ENCODE measurements around the gene KRT86. TPM values are rescaled to one million over a fixed set of nuclear protein-coding genes. Genes with fewer than 3 reads are reported as not detected.

The KRT86 gene
- total RNA-seq, 5 donors from 2014 or later (not counting 1 experiment from before 2014, with no cell fraction given), result 0.35 TPM; not detected in 4

DNA sequence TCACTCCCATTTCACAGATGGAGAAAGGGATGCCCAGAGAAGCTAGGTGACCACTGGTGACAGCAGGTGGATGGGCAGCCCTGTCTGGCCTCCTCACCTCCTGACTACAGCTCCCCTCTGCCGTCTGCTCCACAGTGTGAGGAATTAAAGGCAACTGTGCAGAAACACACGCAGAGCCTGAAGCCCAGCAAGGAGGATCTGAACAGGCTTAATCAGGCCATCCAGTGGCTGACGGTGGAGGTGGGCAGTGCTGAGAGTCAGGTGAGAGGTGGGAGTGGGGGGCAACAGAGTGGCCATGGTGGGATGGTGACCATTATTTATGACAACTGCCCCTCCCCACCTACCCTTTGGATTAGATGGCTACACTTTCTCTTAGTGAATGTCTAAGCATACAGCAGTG is 1.2 kb downstream of the KRT86 start:
- H3K9me3 Mint-ChIP-seq, result no peaks in the 10 kb centered on the region

DNA sequence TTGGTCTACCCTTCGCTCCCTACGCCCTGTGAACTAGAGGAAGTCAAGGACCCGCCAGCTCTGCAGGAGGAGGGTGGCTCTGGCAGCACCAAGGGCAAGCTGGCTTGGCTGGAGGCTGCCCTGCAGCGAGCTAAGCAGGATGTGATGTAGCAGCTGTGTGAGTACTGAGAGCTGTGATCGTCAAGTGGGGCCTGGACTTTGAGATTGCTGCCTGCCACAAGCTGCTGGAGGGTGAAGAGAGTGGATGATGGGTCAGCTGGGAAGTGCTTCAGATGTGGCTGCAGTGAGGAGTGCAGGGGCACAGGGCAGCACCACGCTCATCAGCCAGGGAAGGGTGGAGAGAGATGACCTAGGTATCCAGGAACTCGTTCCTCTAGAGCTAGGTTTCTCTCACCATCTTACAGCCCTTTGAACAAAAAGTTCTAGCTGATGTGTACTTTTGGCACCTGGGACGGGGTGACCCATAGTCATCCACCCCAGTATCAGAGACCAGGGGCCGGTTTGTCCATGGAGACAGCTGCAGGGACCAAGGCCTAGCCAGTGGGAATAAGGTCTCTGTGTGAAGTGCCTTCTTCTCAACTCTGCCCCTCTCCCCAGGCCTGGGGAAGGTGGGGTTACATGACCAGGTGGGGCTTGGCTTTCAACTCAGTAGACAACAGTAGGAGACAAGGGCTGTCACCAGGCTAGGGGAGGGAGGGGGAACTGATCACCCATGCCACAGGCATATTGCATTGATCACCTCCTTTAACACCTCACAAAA is 3.2 kb downstream of the KRT86 start:
- Mint-ChIP-seq H3K27me3 (peaks cover 28 to 42% of the 10 kb centered on the region in 2 donors), H3K4me1 (peaks cover 5 to 10% (median 7%) of the 10 kb centered on the region in 3 donors), H3K4me3 (no peak overlapping the region), H3K9me3 (no peaks in the 10 kb centered on the region), H3K36me3 (no peaks in the 10 kb centered on the region), H3K27ac (no peak overlapping the region)
- no peak overlapping the region for H3K27ac ChIP-seq (ENCODE audit: low read length)
- POLR2A ChIA-PET, result no interaction called here
- WGBS (ENCODE audit: insufficient coverage), result 59% methylated on average over 6 of the region's 9 CpGs
- peaks cover 0 to 9% of the 10 kb centered on the region in 2 experiments for H3K4me1 ChIP-seq (ENCODE audit: control insufficient read depth in 1 of 2, extremely low read depth in 1 of 2, insufficient read depth in 2 of 2, low read length in 2 of 2)
- ATAC-seq (replicated peaks in 1 of 4) (no peak), DNase-seq (peak in 1 of 35 experiments; percentile 7)
- no peak overlapping the region for H3K4me3 ChIP-seq (ENCODE audit: control insufficient read depth in 1 of 2, extremely low read depth in 1 of 2, low read length in 1 of 2)
- H3K36me3 ChIP-seq (ENCODE audit: control insufficient read depth in 2 of 2, extremely low read depth in 1 of 2, insufficient read depth in 1 of 2, low read length in 1 of 2), result no peaks in the 10 kb centered on the region
- peaks cover 0 to 41% of the 10 kb centered on the region in 2 experiments for H3K27me3 ChIP-seq (replicated peaks in 1 of 2; ENCODE audit: control insufficient read depth in 2 of 2, extremely low read depth in 1 of 2, insufficient read depth in 2 of 2, low read length in 1 of 2)
- CTCF ChIA-PET, result interaction anchor here (0.6 to 1.5 kb wide), 4 partner anchors 9 to 50 kb away, joined by 3 to 4 read pairs (median 3); no protein-coding TSS in a partner anchor
- H3K9me3 ChIP-seq, result no peaks in the 10 kb centered on the region

More for the DNA sequence above, 1.2 kb downstream of the KRT86 start:
- ChIA-PET POLR2A (interaction anchor here in 1 of 2 donors (0.5 kb wide), 1 partner anchor 798 kb away, joined by 8 read pairs; no protein-coding TSS in a partner anchor), CTCF (interaction anchor here in 1 of 2 donors (1.1 kb wide), 1 partner anchor 42 kb away, joined by 3 read pairs; the partner anchor contains the start of gene KRT7)
- Mint-ChIP-seq H3K4me1 (peaks cover 5 to 10% (median 7%) of the 10 kb centered on the region in 3 donors), H3K27me3 (peaks cover 37 to 46% of the 10 kb centered on the region in 2 donors), H3K36me3 (no peaks in the 10 kb centered on the region), H3K27ac (no peak overlapping the region), H3K4me3 (no peak overlapping the region)
- DNase-seq (peak in 1 of 35 experiments; percentile 5), ATAC-seq (replicated peaks in 1 of 4) (no peak)
- H3K4me1 ChIP-seq (ENCODE audit: control insufficient read depth in 1 of 2, extremely low read depth in 1 of 2, insufficient read depth in 2 of 2, low read length in 2 of 2), result peaks cover 0 to 9% of the 10 kb centered on the region in 2 experiments
- H3K27ac ChIP-seq (ENCODE audit: low read length), result no peak overlapping the region
- no peaks in the 10 kb centered on the region for H3K9me3 ChIP-seq
- H3K27me3 ChIP-seq (replicated peaks in 1 of 2; ENCODE audit: control insufficient read depth in 2 of 2, extremely low read depth in 1 of 2, insufficient read depth in 2 of 2, low read length in 1 of 2), result peaks cover 2 to 44% of the 10 kb centered on the region in 2 experiments
- WGBS (ENCODE audit: insufficient coverage), result 40% methylated on average over 1 of the region's 3 CpGs
- no peaks in the 10 kb centered on the region for H3K36me3 ChIP-seq (ENCODE audit: control insufficient read depth in 2 of 2, extremely low read depth in 1 of 2, insufficient read depth in 1 of 2, low read length in 1 of 2)
- no peak overlapping the region for H3K4me3 ChIP-seq (ENCODE audit: control insufficient read depth in 1 of 2, extremely low read depth in 1 of 2, low read length in 1 of 2)

DNA sequence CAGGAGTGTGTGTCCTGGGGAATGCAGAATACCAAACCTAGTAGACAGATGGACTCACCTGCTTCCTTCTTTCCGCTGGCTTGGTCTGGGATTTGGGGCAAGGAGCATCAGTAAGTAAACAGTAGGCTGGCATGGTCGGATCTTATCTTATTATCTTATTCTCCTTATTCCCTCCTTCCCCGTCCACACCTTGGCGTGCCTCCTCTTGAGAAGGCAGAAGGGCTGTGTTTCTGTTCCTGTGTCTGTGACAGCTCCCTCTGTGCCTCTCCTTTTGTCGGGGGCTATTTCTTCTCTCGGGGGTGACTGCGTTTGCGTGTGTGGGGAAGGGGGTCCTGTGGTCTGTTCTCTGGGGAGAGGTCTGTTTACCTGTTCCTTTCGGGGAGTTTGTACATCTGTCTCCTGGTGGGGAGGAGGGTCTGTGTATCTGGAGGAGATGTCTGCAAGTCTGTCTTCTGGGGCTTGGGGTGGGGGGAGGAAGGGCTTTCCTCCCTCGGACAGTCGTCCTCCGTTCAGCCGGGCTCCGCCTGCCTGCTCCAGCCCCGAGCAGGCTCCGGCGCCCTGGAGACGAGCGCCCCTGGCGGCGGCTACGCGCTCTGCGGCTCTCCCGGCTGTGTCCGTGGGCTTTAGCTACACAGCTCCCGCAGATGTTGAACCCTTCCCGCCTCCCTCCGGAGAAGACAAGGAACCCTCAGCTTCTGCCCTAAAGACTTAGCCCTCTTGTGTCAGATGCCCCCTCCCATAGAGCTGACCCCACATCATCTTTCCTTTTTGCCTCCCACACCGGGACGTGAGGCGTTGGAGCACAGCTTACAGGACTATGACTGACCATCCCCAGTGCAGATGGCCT is 4.4 kb downstream of the KRT86 start:
- Mint-ChIP-seq H3K27me3 (peaks cover 28 to 45% of the 10 kb centered on the region in 2 donors), H3K27ac (no peak overlapping the region), H3K9me3 (no peaks in the 10 kb centered on the region), H3K4me3 (peak overlapping the region in 2 of 3 donors; percentile 25 to 34), H3K36me3 (no peaks in the 10 kb centered on the region), H3K4me1 (peaks cover 5 to 10% (median 7%) of the 10 kb centered on the region in 3 donors)
- Histone ChIP-seq H3K4me1 (ENCODE audit: control insufficient read depth in 1 of 2, extremely low read depth in 1 of 2, insufficient read depth in 2 of 2, low read length in 2 of 2) (peaks cover 0 to 9% of the 10 kb centered on the region in 2 experiments), H3K9me3 (no peaks in the 10 kb centered on the region), H3K36me3 (ENCODE audit: control insufficient read depth in 2 of 2, extremely low read depth in 1 of 2, insufficient read depth in 1 of 2, low read length in 1 of 2) (no peaks in the 10 kb centered on the region), H3K4me3 (ENCODE audit: control insufficient read depth in 1 of 2, extremely low read depth in 1 of 2, low read length in 1 of 2) (no peak overlapping the region), H3K27ac (ENCODE audit: low read length) (no peak overlapping the region), H3K27me3 (replicated peaks in 1 of 2; ENCODE audit: control insufficient read depth in 2 of 2, extremely low read depth in 1 of 2, insufficient read depth in 2 of 2, low read length in 1 of 2) (peaks cover 0 to 41% of the 10 kb centered on the region in 2 experiments)
- peak in 34 of 35 experiments; percentile 18 to 77 (median 55) for DNase-seq
- POLR2A ChIA-PET, result no interaction called here
- WGBS (ENCODE audit: insufficient coverage), result 25% methylated on average over 10 of the region's 32 CpGs
- peak; percentile 85 to 89 (median 88) for ATAC-seq (replicated peaks in 1 of 4)
- CTCF ChIA-PET, result interaction anchor here (0.6 to 1.6 kb wide), 11 partner anchors 8 to 128 kb away, joined by 3 to 5 read pairs (median 3); no protein-coding TSS in a partner anchor

DNA sequence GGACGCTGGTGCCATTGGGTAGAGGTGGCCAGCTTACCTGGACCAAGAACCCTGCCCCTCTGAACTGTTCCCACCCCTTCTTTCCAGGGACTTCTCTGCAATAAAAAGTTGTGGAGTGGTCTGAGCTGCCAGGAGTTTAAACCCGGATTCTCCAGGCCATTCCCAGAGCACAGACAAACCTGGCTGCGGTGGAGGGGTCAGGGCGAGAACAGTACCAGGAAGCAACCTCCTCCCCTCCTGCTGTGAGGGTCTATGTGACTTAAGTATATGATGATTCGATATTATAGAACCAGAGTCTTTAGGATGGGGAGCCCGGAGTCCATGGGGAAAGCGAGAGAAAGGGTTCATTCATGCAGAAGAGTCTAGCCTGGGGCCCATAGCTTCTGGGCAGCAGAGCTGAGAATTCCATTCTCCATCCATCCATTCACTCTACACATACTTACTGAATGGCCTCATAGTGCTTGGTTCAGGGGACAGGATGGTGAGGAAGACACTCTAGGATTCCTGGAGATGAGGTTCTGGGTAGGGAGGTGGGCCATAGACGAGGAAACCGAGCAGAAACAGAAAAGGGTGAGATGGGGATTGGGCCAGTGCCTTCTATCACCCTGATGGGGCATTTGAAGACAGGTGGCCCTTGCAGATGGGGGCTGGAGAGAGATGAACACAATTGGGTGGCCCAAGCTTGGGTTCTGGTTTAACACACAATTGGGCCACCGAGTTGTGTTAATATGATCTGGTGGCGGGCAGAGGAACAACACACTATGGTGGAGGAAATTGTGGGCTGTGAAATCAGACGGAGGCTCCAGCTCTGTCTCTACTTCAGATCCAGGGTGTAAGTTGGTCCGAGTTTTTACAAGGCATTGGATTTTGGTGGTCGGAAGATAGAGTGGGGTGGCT is 5.2 kb downstream of the KRT86 start:
- Histone ChIP-seq H3K27ac (ENCODE audit: low read length) (no peak overlapping the region), H3K27me3 (replicated peaks in 1 of 2; ENCODE audit: control insufficient read depth in 2 of 2, extremely low read depth in 1 of 2, insufficient read depth in 2 of 2, low read length in 1 of 2) (peaks cover 0 to 39% of the 10 kb centered on the region in 2 experiments), H3K4me3 (ENCODE audit: control insufficient read depth in 1 of 2, extremely low read depth in 1 of 2, low read length in 1 of 2) (no peak overlapping the region), H3K9me3 (no peaks in the 10 kb centered on the region), H3K4me1 (ENCODE audit: control insufficient read depth in 1 of 2, extremely low read depth in 1 of 2, insufficient read depth in 2 of 2, low read length in 2 of 2) (peaks cover 0 to 9% of the 10 kb centered on the region in 2 experiments), H3K36me3 (ENCODE audit: control insufficient read depth in 2 of 2, extremely low read depth in 1 of 2, insufficient read depth in 1 of 2, low read length in 1 of 2) (no peaks in the 10 kb centered on the region)
- ATAC-seq (replicated peaks in 1 of 4) (no peak), DNase-seq (no peak)
- ChIA-PET CTCF (interaction anchor here (0.6 to 1.6 kb wide), 8 partner anchors 11 to 188 kb away, joined by 3 to 4 read pairs (median 3); no protein-coding TSS in a partner anchor), POLR2A (no interaction called here)
- Mint-ChIP-seq H3K9me3 (no peaks in the 10 kb centered on the region), H3K4me3 (no peak overlapping the region), H3K27ac (no peak overlapping the region), H3K36me3 (no peaks in the 10 kb centered on the region), H3K27me3 (peaks cover 23 to 38% of the 10 kb centered on the region in 2 donors), H3K4me1 (peaks cover 5 to 10% (median 7%) of the 10 kb centered on the region in 3 donors)
- WGBS (ENCODE audit: insufficient coverage), result 80% methylated on average over 5 of the region's 14 CpGs

DNA sequence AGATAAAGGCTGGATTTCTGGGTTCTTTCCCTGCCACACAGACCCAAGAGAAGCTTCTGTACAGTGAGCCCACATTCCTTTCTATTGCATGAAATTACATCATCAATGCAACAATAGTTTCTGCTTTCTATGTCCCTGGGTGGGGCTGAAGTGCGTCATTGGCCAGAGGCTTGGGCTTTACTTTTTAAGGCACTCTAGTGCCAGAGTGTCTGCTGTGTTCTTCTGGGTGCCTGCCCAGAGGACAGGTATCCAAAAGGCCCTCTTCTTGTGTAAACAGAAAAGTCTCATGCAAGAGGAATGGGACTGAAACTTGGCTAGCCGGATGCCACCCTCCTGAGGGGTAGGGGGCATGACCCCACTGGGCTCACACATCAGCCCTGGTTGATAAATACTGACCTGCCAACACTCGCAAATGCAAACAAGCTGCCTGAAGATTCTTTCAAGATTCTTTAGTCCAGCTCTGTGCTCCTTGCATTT is 5.9 kb downstream of the KRT86 start:
- CTCF ChIA-PET, result interaction anchor here in 1 of 2 donors (1.6 kb wide), 1 partner anchor 32 kb away, joined by 3 read pairs; no protein-coding TSS in a partner anchor
- DNase-seq, result no peak
- Histone ChIP-seq H3K36me3 (ENCODE audit: control insufficient read depth in 2 of 2, extremely low read depth in 1 of 2, insufficient read depth in 1 of 2, low read length in 1 of 2) (no peaks in the 10 kb centered on the region), H3K27me3 (replicated peaks in 1 of 2; ENCODE audit: control insufficient read depth in 2 of 2, extremely low read depth in 1 of 2, insufficient read depth in 2 of 2, low read length in 1 of 2) (peaks cover 0 to 35% of the 10 kb centered on the region in 2 experiments), H3K4me1 (ENCODE audit: control insufficient read depth in 1 of 2, extremely low read depth in 1 of 2, insufficient read depth in 2 of 2, low read length in 2 of 2) (peaks cover 0 to 9% of the 10 kb centered on the region in 2 experiments), H3K9me3 (no peaks in the 10 kb centered on the region), H3K4me3 (ENCODE audit: control insufficient read depth in 1 of 2, extremely low read depth in 1 of 2, low read length in 1 of 2) (no peak overlapping the region), H3K27ac (ENCODE audit: low read length) (no peak overlapping the region)
- POLR2A ChIA-PET, result no interaction called here
- Mint-ChIP-seq H3K27ac (no peak overlapping the region), H3K36me3 (no peaks in the 10 kb centered on the region), H3K27me3 (peaks cover 20 to 35% of the 10 kb centered on the region in 2 donors), H3K4me1 (peaks cover 5 to 10% (median 7%) of the 10 kb centered on the region in 3 donors), H3K4me3 (no peak overlapping the region), H3K9me3 (no peaks in the 10 kb centered on the region)
- 90% methylated on average over 3 of the region's 3 CpGs for WGBS (ENCODE audit: insufficient coverage)
- no peak for ATAC-seq (replicated peaks in 1 of 4)
